GM18498 (cell line): ENCODE measurements around the gene CHMP6.

Experiments used
- ATAC-seq: cut with Tn5 transposase; IDR thresholded peaks from one replicate; pipeline ENCODE4 v1.9.1; 2021; ENCODE audit warnings: mild to moderate bottlenecking, moderate library complexity; ENCODE audit not compliant: unreplicated experiment

Gene CHMP6

DNA sequence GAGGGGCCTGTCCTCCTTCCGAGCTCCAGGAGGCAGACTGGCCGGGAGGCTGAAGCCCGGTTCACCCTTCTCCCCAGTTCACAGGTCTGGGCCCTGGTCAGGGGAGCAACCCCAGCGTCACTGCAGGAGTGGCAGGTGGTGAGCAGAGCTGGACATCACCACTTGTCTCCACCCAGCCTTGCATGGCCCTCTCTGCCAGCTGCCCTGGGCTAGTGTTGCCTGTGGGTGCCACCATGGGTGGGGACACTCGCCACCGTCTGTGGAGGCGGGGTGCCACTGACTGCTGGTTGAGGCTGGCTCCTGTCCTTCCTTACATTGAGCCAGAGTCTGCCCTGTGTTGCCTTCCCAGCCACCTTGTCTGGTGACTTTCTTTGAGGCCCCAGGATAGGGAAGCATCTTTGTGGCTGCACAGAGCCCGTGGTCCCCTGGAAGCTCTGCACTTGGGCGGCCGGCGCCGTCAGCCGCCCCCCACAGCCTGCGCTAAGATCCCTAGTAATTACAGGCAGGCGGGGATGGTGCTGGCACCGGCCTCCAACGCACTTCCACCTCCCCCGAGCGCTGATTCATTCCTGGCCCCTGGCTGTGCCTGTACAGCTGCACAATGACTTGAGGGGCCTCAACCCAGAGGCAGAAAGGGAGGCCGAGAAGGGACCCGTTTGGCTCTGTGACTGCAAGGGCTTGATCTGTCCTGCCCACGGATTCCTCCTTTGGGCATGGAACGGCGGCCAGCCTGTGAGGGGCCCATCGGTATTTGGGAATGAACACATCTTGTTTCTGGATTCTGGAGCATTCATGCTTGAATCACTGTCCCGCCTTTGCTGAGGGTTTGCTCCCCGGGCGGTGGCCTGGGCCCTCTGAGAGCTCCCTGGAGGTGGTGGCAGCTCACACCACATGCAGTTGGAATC lies 48.5 kb downstream of the CHMP6 start:
- no peak for ATAC-seq

DNA sequence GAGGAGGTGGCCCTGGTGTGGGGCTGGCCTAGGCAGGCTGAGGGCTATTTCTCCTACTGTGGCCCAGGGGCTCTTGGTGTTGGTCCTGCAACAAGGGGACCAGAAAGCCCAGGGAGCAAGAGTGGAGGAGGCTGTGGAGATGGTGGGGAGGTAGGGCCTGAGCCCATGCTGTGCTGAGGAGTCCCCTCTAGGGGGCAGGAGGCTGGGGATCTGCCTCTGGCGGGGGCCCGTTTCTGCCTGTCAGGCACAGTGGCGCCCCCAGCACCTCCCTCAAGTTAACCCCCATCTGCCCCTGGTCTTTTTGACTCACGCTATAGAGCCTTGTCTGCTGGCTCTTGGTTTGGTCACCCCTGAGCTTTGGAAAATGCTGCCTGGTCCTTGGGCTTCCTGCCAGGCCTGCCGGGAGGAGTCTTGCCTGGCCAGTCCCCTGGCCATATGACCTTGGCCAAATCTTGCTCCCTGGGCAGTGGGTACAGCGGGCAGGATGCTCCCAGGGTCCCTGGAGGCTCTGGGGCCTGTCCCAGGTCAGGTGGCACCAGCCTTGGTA lies 49.2 kb downstream of the CHMP6 start:
- no peak for ATAC-seq

DNA sequence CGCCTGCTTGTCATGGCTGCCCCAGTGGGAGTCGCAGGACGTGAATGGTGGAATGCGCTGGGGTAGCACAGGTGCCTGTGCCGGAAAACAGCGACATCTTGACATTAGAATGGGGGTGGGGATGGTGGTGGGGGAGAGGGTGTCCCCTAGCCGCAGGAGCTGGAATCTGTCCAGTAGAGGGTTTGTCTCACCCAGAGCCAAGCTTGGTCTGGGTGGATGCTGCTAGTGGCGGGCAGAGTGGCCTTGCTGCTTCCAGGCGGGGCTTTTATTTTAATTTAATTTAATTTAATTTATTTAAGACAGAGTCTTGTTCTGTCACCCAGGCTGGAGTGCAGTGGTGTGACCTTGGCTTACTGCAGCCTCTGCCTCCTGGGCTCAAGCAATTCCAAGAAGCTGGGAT lies 51.0 kb downstream of the CHMP6 start:
- no peak for ATAC-seq

DNA sequence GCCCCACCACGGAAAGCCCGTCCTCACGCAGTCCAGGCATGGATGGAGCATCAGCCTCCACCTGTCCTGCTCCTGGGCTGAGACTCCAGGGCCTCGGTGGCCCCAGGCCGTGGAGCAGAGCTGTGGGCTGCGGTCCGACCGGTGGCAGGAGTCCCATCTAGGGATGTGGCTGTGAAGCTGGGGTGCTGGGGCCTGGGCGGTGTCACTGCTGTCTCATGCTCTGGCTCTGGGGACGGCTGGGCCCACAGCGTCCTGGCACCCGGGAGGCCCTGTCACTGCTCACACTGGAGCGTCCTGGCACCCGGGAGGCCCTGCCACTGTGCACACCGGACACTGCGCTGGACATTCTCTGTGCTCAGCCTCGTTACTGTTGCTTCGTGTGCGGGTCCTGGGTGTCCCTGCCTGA lies 51.7 kb downstream of the CHMP6 start:
- ATAC-seq: no peak

DNA sequence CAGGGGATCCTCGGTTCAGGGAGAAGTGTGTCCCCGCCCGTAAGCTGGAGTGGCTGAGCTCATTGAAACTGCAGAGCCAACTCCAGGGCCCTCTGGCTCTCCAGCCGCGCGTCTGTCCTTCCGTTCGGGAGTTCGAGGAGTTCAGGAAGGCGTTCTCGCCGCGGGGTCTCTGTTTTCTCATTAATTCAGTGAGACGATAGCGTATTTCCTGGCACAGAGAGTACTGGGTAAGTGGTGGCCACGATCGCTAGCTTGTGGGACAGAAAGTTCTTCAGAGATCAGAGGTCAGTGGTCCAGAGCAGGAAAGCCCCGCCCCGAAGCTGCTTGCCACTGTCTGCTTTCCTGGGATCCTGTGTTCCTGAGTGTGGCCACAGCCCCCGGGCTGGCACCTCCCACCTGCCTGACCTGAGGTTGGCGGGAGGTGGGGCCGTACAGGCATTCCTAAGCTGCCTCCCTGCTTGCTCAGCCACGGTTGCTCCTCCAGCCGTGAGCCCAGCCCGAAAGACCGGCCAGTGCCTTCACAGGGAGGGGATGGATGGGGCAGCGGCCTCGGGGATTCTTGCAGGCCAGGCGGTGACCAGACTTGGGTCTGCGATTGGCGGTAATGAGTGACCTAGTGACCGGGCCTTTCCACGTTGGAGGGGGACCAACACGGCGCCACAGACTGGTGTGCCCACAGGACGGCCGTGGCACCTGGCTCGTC lies 52.2 kb downstream of the CHMP6 start:
- no peak for ATAC-seq

DNA sequence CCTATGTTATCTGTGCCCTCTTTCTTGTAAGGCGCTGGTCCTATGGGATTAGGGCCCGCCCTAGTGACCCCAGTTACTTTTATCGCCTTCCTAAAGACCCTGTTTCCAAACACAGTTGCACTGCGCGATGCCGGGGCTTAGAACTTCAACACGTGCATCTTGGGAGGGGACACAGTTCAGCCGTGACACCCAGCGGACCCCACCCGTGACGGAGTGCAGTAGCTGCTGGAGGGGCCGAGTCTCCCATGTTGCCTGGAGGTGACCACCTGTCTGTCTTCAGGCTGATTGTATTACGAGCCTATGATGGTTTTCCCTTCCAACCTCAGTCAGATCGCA lies 52.8 kb downstream of the CHMP6 start:
- ATAC-seq: no peak

DNA sequence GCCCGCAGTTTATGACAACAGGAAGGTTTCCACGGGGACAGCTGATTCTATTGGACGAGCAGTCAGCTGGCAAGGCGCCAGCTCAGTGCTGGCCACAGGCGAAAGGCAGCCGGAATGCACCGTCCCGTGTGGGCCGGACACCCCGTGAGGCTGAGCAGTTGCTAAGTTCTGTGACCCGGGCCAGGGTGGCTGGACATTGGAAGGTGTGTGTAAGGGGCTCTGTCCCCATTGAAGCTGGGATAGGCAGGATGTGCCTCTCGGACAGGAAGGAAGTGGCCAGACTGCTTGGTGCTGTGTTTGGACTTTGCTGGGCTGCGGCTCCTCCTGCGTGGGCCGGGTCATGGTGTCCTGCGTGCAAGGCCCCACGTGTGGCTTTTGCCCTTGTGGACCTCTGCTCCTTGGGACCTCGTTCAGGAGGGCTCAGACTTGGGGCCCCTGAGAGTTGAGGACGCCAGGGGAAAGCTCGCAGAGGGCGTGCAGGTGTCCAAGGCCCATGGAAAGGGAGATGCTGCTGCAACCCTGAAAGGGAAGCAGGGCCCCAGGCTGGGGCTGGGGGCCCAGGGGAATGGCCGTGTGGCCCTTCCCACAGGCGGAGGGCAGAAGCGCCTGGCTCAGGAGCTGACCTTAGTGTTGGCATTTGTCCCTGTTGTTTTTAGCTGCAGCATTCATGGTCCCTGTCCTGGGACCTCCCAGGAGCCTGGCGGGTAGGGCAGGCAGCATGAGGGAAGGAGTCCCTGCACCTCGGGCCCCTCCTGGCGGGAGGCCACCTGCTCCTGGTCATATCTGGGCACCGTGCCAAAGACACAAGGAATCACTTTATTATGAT lies 53.3 kb downstream of the CHMP6 start:
- ATAC-seq: no peak

DNA sequence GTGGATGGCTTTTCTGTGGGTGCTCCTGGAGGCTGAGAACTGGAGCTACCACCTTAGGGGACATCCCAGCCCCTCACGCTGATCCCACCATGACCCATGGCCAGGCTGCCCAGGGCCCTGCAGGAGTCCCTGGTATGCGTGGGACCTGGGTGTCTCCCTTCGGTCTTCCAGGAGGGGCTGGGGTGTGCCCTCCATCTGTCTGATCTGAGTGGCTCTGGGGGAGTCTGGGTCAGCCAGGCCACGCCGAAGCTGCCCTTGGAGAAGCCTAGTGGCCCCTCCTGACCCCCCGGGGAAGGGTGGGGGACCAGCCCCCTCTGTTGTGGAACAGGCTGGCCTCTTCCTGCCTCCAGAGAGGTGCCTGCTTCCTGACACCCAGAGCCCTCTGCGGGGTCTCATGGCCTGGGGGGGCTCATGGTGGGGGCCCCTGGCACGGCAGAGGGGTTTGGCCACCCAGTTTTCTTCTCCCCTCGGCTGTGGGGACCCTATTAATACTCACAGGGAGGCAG lies 54.0 kb downstream of the CHMP6 start:
- ATAC-seq: no peak

DNA sequence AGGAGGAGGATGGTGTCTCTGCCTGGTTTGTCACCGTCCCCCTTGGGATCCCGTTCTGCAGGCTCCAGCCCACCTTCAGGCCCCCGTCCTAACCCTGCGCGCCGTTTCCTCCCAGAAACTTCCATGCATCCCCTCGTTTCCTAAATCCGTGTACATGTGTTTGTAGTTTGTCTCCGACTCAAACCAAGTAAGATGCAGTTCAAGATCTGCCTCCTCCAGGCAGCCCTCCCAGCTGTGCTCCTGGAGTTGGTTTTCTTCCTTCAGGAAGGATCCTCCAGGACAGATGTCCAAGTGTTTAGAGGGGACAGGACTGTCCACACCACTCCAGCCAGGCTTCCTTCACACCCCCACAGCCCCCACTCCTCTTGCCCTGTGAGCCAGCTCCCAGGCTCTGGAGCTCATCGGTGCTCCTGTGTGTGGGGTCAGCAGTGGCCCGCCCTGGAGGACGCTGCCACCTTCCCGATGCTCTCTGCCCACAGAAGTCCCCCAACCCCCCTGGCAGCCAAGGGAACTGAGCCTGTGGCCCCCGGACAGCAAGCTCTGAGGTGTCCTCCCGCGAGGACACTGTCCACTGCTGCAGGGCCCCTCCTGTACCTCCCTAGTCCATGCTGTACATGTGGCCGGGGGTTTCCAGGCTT lies 54.6 kb downstream of the CHMP6 start:
- no peak for ATAC-seq

DNA sequence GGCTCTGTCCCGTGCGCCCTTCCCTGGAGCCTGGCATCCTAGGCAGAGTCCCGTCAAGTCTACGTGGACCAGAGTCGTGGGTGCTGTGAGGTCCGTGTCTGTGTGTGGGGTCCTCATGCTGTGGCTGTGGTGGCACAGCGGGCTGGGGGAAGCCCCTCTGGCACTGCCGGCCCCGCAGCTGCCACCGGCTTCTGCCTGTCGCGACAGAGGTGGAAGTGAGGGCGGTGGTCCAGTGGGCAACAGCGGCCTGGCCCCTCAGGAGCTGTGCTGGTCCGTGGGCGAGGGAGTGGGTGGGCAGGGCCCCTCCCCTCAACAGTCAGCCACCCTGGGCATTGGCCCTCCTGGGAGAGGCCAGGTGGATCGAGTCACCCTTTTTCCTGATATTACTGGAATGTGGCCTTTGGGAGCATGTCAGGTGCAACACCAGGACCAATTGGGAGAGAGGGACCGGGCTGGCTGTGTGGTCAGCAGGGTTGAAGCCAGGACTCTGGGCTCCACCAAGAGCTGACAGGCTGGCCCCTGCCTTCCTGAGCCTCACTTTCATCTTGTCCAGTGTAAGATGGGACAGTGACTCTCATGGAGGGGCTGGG lies 55.2 kb downstream of the CHMP6 start:
- no peak for ATAC-seq

DNA sequence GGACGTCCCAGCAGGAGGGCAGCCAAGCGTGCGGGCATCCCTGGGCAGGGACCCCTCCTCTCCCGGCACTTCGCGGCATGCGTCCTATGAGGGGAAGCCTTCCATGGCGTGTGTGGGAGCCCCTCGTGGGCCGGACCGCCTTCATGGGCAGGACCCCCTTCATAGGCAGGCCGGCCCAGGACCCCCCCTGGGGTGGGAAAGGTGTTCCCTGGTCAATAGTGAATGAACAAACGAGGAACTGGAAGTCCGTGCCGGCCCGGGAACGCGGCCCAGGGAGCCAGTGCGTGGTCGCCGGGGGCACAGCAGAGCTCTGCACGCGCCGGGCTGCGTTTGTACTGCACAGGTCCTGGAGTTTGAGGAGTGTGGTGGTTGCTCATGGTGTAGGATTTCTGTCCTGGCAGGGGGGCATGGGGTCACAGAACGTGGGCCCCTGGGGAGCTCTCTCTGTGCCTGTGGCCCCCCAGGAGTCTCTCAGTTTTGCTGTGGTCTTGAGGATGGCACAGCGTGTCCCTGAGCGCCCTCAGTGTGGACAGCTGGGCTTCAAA lies 57.3 kb downstream of the CHMP6 start:
- ATAC-seq: no peak

DNA sequence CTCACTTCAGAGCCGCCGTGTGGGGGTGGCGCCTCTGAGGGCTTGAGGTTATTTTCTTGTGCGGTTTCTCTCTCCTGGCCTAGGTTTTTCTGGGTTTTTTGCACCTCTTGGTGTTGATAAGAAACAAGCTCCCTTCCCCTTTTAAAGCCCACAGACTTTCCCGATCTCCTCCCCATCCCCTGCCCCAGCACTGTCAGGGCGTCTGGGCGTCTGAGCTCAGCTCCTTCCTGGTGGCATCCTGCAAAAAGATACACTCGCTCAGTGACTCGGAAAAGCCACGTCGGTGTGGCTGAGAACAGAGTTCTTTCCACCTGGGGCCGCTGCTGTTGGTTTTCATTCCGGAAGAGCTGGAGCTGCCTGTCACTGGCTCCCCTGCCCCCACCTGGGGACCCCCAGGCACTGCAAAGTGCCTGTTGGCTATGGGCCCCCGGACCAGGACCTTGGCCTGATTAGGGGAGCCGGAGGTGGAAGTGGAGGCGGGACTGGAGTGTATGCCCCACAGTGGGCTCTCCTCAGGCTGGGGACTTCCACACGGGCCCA lies 57.8 kb downstream of the CHMP6 start:
- no peak for ATAC-seq
